GM19328 (cell line): ENCODE measurements around the gene CD177.
"Not testable (repeated sequence)": the region's sequence is repeated elsewhere in the genome, so short reads cannot be mapped to it uniquely, and the experiment has no call there.

Source experiments
- ATAC-seq: cut with Tn5 transposase; IDR thresholded peaks from one replicate; pipeline ENCODE4 v1.9.1; 2021; ENCODE audit warnings: mild to moderate bottlenecking, moderate library complexity; ENCODE audit not compliant: unreplicated experiment

CD177 gene

DNA sequence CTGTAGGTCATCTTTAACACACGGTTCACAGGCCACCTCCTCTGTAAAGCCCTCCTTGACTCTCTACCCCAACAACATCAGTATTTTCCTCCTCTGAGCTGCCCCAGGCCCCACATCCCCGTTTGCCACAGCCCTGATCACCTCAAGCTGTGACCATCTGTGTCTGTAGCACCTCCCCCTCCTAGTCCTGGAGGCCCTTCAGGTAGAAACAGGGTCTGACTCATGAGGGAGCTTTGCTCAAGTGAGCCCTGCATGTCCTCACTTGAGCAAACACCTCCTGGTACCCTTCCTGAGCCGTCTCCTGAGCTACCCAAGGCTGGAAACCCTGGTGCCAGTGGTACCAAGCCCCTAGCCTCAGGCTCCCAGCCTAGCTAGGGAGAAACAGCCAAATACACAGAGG, 24.1 kb downstream of the CD177 start:
- ATAC-seq = not testable (repeated sequence)

DNA sequence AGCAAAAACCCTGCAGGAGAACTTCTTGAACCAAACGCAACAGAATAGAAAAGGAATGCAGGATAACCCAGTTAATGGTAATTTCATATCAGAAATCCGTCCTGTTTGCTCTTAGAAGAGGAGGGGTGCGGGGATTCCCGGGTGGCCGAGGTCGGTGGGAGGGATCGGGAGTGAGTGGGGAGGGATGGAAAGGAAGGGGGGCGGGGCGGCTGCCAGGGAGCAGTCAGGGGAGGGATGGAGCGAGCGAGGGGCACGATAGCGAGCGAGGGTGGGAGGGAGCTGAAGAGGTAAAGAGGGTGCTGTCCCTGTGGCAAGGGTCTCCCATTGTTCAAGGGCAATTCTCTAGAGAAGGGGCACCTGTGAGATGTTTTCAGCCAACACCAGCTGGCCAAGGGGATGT, 26.5 kb downstream of the CD177 start:
- ATAC-seq = no peak

DNA sequence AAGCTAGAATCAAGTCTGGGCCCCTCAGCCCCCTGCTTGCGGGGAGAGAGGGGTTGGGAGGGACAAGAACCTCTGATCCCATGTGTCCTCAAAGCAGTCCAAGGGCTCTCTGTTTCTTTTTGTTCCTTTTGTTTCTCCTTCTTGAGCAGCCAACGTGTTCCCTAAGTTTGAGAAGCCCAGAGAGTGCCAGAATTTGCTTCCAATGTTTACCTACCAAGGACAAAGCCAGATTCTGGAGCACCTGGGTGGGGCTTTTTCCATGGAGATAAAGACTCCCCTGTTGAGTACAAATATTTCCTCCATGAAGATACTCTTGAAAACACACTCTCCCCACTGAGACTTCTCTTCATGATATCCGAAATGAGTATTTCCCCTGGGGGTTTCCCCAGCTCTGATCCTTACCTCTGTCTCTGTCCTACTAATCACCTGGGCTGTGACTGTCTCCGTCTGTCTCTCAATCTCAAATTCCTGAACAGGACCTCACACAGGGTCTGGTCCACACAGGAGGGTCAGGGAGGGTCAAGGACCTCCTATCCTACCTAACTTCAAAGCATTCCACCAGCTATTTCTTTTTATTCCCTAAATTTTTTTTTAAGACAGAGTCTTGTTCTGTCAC, 27.4 kb downstream of the CD177 start:
- no peak for ATAC-seq

DNA sequence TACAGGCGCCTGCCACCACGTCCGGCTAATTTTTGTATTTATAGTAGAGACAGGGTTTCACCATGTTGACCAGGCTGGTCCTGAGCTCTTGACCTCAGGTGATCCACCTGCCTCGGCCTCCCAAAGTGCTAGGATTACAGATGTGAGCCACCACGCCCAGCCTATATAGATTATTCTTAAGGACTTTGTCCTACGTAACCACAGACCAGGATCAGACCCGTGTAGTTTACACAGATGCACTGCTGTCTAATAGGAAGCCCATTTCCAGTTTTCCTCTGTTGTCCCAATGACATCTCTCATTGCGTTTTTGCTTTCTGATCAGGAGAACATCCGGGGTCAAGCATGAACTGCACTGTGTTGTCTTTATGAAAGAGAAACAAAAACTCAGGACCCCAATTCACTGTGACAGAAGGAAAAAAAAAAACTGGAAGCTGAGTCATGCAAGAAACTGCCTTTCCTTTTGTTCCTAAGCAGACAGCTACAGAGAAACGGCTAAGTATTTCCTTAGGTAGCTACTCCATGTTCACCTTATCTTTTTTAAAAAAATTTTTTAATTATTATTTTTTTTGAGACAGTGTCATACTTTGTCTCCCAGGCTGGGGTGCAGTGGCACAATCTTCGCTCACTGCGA, 29.2 kb downstream of the CD177 start:
- not testable (repeated sequence) for ATAC-seq

DNA sequence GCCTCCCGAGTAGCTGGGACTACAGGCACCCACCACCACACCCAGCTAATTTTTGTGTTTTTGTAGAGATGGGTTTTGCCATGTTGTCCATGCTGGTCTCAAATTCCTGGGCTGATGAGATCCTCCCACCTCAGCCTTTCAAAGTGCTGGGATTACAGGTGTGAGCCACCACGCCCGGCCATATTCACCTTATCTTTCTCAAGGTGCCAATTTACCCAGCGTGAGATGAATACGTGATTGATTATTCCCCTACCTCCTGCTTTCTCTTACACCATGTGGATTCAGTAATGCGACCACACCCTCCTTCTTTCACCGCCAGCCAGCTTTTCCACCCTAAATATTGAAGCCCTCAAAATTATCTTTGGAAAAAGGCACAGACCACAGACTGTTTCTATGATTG, 29.8 kb downstream of the CD177 start:
- ATAC-seq = not testable (repeated sequence)

DNA sequence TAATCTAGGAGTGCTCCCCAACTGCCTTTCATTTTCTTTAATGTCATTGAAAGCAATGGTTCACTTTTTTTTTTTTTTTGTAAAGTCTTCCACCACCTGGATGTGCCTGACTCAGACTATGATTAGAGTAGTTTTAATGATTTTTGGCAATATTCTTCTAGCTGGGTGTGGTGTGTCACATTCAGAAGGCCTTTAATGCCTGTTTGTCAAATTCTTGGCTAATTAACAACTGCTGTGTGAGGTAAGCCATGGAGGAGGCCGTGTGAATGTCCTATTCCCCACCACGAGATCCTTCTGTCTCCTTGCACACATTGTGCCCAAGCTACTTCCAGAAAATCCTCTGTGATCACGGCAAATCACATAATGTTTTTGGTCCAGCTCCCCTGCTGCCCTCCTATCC, 30.3 kb downstream of the CD177 start:
- not testable (repeated sequence) for ATAC-seq

DNA sequence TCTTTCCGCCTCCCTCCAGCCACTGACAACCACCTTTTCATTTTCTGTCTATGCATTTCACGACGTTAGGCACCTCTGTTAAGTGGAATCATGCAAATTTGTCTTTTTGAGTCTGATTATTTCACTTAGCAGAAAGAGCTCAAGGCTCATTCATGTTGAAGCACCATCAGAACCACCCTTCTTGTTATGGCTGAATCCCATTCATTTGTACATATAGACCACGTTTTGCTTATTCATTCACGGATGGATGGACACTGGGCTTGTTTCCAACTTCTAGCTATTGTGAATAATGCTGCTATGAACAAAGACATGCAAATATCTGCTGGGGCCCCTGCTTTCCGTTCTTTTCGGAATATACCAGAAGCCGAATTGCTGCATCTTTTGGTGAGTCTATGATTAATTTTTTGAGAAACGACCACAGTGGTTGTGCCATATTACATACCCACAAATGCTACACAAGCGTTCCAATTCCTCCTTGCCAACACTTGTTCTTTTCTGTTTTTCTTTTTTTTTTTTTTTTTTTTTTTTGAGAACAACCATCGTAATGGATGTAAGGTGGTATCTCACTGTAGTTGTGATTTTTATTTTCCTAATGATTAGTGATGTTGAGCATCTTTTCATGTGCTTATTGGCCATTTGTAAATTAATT, 37.5 kb downstream of the CD177 start:
- not testable (repeated sequence) for ATAC-seq

DNA sequence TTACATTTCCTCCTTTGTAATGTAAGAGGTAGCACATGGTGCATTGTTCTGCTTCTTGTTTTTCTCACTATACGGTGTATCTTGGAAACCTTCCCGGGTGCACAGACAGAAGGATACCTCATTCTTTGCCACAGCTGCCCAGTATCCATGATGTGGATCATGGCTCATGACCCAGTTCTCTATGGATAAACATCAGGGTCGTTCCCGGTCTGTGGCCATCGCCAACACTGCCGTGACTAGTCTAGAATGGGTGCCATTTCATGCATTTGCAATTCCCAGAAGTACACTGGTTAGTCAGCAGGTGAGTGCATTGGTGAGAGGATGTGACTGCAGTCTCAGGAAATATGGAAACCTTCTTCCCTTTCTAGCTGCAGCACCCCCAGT, 38.1 kb downstream of the CD177 start:
- not testable (repeated sequence) for ATAC-seq

DNA sequence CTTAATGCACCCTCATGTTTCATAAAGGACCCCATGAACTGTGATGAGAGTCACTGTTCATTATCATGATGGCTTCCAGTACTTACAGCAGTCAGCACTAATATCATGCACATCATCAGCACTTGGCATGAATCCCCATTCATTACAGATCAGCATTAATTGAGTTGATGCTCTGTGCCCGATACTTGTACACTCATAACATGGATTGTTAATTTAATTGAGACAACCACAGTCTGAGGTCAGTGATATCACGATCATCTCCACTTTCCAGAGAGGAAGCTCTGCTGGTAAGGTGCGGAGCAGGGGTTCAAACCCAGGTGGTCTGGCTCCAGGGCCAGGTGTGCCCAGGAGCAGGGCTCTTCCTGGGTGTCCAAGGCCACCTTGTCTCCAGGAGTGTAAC, 40.0 kb downstream of the CD177 start:
- ATAC-seq = not testable (repeated sequence)

DNA sequence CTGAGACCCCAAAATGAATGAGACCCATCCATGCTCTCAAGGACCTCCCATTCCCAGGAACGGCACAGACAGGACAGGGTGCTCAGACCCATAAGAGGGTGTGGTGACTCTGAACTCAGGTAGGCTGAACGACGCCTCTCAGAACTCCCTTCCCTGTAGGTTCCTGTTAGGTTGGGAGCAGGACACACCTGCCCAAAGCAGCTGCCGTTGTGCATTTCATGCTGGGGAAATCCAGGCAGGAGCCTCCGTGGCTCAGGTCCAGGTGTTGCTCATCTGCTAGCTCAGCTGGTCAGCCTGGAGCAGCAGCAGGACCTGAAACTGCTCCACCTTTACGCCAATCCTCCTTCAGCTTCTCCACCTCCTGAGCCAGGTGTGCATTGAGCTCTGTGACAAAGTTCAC, 42.1 kb downstream of the CD177 start:
- no peak for ATAC-seq

DNA sequence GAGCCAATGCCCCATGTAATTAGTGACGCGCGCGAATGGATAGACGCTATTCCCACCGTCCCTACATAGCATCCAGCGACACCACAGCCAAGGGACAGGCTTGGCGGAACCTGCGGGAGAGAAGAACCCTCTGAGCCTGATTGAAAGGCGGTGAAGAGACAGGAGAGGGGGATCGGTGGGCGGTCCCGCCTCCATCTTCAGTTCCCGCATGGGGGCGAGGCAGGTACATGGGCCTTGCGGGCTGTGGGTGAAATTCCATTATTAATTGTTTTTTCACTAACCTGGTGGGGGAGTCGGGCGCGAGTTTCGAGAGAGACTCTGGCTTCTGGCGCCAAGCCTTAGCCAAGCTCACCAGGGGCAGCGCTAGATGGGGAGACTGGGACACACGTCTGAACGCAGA, 52.8 kb downstream of the CD177 start:
- ATAC-seq = no peak

DNA sequence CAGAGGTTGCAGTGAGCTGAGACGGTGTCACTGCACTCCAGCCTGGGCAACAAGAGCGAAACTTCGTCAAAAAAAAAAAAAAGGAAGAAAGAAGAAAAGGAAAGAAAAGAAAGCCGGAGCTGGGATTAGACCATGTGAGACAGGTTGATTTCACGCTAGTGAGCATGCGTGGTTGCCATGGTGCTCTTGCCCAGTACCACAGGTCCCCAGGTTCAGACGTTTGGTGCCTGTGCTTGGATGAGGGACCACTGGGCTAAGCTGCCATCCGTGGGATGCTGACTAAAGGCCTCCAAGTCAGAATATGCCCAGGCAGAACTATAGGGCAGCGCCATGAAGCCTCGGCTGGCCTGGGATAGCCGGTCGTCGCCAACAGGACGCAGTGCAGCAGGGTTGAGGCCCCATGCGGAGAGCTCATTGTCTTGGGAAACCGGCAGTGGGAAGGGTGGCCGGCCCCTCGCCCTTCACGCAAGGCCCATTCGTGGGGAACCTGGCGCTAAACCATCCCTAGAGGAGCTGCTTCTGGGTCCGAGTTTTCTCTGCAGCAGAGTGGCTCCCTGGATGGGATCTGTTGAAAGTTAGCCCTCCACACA, 54.0 kb downstream of the CD177 start:
- no peak for ATAC-seq

DNA sequence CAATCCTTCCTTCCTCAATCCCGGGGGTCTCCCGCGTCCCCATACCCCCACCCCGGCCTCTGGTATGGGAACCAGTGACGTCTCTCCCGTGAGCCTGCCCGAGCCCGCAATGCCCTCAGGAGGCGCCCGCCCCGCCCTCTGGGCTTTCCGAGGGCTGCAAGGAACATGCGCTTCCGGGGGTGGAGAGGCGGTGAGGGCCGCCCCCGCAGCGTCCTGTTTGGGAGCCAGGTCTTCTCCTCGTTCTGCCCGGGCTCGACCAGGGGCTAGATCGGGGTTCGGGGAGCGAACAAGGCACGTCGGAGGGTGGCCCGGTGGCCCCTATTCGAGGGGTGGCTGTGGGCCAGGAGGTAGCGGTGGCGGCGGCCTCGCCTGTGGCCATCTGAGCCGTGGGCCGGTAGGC, 54.6 kb downstream of the CD177 start:
- no peak for ATAC-seq

DNA sequence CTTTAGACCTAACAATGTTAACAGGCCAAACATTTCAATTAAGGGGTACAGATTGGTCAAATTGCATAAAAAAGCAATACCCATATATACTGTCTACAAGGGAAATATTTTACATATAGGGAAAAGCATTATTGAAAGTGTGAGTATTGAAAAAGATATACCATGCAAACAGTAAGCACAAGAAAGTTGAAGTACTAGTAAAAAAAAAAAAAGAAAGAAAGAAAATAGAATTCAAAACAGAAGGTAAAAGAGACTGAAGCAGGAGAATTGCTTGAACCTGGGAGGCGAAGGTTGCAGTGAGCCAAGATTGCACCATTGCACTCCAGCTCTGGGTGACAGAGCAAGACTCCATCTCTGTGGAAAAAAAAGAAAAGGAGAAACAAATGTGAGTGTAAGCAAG, 55.9 kb downstream of the CD177 start:
- no peak for ATAC-seq

DNA sequence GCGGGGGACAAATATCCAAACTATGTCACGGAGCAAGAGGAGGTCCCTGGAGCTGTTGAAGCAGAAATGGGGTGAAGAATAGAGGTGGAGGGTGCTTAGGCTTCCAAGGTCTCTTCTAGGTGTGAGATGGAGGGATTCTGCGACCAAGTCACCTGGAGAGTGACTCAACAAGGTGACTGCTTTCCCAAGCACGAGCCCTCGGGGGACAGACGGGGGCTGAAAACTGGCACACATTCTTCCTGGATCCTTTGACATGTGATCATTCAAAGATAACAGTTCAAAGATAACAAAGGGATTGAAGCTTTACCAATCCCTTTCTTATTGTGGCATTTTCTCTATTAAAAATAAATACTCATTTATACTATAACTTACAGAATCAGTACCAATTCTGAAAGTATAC, 59.0 kb downstream of the CD177 start:
- no peak for ATAC-seq
